Measurements from ENCODE around the gene CCL19.

DNA sequence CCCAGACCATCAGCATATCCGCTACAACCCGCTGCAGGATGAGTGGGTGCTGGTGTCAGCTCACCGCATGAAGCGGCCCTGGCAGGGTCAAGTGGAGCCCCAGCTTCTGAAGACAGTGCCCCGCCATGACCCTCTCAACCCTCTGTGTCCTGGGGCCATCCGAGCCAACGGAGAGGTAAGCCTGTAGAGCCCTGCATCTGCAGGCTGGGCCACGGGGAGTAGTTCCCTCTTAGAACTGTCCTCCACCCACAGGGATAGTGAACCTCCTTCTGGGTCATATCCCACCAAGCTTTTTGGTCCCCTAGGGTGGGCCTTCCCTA lies 44.0 kb downstream of the CCL19 start:
- TF ChIP-seq, protein P1, sequence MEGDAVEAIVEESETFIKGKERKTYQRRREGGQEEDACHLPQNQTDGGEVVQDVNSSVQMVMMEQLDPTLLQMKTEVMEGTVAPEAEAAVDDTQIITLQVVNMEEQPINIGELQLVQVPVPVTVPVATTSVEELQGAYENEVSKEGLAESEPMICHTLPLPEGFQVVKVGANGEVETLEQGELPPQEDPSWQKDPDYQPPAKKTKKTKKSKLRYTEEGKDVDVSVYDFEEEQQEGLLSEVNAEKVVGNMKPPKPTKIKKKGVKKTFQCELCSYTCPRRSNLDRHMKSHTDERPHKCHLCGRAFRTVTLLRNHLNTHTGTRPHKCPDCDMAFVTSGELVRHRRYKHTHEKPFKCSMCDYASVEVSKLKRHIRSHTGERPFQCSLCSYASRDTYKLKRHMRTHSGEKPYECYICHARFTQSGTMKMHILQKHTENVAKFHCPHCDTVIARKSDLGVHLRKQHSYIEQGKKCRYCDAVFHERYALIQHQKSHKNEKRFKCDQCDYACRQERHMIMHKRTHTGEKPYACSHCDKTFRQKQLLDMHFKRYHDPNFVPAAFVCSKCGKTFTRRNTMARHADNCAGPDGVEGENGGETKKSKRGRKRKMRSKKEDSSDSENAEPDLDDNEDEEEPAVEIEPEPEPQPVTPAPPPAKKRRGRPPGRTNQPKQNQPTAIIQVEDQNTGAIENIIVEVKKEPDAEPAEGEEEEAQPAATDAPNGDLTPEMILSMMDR (IDR thresholded peaks at IDR 0.05; ENCODE audit: low read depth, low read length) = no peak
- no peak for TF ChIP-seq EZH2phosphoT487 (IDR thresholded peaks at IDR 0.05; ENCODE audit: low read depth)
